Stimulated activated CD8-positive, alpha-beta memory T cell treated with anti-CD3 and anti-CD28 coated beads, Interleukin-12 subunit alpha, Interleukin-12 subunit beta, amount 100 ng/mL, for 4 hours (primary cell): ENCODE data around the gene PRPS1.
"Not testable (repeated sequence)": the region's sequence is repeated elsewhere in the genome, so short reads cannot be mapped to it uniquely, and the experiment has no call there.

Source experiments
- DNase-seq: peaks from one replicate; pipeline ENCODE4 v3.0.0-alpha.2; 2020; ENCODE audit warnings: low read depth

The PRPS1 gene

GRCh38 chrX:107627838-107628661, at the start of gene PRPS1:
Gene PRPS1, plus strand, starts transcription at chrX:107628510. Its CDS starts 119 bp downstream, at chrX:107628629.
- DNase-seq, result peak; percentile 69

- DNase-seq, result no peak
Measured at GRCh38 chrX:107579956-107580355, 48.4 kb upstream of the PRPS1 start.

- DNase-seq, result no peak
Measured at GRCh38 chrX:107581923-107582322, 46.4 kb upstream of the PRPS1 start.

DNA sequence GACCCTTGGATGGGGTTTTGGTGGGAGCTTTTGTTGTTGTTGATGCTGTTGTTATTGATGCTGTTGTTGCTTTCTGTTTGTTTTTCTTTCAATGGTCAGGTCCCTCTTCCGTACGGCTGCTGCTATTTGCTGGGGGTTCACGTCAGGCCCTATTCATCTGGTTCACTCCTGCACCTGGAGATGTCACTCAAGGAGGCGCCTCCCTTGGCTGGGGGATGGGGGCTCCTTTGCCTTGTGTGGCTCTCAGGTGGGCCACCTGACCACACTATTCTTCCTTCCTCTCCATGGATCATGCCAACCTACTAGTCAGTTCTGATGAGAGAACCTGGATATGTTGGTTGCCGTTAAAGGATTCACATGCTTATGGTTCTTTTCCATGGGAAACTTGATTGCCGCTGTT, 39.1 kb upstream of the PRPS1 start:
- DNase-seq, result no peak

DNA sequence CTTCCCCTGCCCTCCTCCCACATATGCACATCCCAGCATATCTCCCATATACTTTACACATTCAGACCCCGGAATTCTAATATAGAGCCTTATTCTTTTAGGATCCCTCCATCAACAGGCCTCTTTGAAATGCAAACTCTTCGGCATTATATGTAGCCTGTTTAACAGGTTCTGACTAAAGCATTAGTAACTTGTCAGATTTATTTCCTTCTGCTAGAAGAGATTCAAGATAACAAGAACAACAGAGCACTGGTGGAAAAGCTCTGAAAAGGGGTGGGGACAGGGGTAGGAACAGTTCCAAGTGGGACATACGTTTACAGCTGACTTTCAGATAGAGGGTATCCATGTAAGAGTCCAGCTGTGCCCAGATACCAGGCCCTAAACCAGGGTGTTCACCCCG, 31.7 kb upstream of the PRPS1 start:
- no peak for DNase-seq

DNA sequence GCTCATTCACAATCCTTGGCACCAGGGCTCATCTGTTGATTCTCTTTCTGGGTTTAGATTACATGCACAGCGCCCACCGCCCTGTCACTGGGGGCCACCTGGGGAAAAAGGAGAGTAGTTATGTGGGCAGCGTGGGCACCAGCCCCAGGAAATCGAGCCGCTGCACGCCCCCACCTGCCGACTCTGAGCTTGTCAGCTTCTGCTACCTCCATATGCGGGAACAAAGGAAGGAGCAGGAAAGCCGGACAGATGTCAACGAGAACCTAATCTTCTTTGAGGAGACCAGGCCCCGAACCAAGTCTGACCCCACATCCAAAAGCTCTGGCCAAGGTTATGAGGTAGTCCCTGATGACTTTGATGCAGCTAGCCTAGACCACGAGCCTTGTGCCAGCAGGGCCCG, 31.0 kb upstream of the PRPS1 start:
- DNase-seq, result no peak

- DNase-seq, result no peak
Measured at GRCh38 chrX:107597791-107598190, 30.5 kb upstream of the PRPS1 start.

- no peak for DNase-seq
Measured at GRCh38 chrX:107599450-107599861, 28.9 kb upstream of the PRPS1 start.

DNA sequence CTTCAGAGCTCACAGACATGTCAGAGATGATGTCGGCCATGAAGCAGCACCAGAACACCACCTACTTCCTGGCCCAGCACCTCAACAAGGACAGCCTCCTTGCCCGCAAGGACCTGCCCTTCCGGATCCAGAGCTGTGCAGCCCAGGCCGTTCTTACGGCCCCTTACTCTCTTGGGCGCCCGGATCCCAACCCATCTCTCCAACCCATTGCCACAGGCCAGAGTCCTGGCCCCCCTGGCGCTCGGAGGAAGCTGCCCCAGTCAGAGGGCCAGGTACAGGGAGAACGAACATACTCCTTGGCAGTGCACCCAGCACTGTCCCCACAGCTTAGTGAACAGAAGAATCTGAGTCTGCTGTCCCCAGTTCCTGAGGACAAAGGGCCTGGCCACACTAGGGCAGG, 27.9 kb upstream of the PRPS1 start:
- no peak for DNase-seq

DNA sequence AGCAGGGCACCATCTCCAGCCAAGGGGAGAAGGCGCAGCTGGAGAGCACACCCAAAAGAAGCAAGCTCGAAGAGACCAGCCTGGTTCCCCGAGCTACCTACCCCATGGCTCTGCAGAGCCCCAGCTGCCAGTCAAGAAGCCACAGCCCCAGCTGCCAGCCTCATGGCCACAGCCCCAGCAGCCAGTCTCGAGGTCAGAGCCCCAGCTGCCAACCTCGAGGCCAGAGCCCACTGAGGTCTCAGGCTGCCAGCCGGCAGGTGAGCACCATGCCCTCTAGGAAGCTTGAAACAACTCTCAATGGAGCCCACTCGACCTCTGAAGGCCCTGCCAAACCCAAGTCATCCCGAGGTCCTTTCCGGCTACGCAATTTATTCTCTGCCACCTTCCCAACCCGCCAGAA, 27.0 kb upstream of the PRPS1 start:
- no peak for DNase-seq

GRCh38 chrX:107601759-107602158, 26.6 kb upstream of the PRPS1 start:
- no peak for DNase-seq

DNA sequence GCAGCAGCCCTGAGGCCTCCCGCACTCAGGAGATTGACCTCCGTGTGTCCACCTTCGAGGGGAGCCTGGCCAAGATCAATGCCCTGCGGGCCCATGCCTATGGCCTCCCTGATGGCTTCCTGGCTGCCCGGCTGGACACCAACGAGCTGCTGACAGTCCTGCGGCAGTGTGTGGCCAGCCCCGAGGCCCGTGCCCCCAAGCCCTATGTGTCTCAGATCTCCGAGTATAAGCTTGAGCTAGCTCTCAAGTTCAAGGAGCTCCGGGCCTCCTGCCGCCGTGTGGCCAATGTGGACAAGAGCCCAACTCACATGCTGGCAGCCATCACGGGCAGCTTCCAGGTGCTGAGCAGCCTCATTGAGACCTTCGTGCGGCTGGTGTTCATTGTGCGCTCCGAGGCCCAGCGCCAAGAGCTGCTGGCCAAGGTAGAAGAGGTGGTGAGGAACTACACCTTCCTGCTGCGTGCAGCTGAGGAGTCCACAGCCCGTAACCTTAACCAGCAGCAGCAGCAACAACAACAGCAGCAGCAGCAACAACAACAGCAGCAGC, 25.5 kb upstream of the PRPS1 start:
- no peak for DNase-seq

DNA sequence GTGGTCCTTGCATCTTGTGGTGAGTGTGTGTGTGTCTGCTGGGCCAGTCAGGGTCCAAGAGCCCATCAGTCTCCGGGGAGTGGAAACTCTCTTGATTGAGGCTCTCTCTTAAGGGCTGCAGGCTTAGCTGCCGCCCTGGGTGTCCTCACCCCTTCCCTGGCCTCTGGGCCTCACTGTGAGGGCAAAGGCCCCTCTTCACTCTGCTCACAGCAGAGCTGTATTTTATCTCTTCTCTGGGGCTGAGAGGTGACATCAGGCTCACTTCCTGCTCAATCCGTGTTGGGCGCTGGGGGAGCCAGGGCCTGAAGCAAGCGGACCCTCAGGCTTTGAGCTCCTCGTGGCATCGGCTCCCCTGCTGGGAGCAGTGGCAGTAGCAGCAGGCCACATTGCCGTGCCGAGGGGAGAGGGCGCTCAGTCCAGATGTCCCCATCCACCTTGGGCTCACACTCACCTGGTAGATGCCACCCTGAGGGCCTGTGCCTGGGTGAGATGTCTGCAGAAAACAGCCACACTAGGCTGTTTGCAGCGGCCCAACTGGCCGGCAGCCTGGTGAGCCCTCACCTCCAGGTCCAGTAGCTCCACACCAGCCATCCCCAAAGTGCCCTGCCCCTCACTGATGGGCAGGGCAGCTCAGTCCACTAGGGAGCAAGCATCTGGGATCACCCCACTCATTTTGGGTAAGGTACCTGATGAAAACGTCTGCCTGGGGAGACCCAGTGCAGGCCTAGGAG, 24.7 kb upstream of the PRPS1 start:
- no peak for DNase-seq

DNA sequence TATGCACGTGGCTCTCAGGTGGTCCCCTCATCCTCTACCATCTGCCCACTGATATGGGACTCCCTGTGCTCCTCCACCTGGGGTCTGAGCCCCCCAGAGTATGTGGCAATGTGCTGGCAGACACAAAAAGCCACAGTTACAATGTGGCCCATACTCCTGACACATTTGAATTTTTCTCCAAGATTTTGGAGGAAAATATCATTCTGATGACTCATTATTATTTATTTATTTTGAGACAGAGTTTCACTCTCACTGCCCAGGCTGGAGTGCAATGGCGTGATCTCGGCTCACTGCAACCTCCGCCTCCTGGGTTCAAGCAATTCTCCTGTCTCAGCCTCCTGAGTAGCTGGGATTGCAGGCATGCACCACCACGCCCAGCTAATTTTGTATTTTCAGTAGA, 19.2 kb upstream of the PRPS1 start:
- not testable (repeated sequence) for DNase-seq

GRCh38 chrX:107610667-107611066, 17.6 kb upstream of the PRPS1 start:
- no peak for DNase-seq

- DNase-seq, result no peak
Measured at GRCh38 chrX:107619885-107620322, 8.4 kb upstream of the PRPS1 start.

GRCh38 chrX:107624893-107625292, 3.4 kb upstream of the PRPS1 start:
- DNase-seq, result no peak

DNA sequence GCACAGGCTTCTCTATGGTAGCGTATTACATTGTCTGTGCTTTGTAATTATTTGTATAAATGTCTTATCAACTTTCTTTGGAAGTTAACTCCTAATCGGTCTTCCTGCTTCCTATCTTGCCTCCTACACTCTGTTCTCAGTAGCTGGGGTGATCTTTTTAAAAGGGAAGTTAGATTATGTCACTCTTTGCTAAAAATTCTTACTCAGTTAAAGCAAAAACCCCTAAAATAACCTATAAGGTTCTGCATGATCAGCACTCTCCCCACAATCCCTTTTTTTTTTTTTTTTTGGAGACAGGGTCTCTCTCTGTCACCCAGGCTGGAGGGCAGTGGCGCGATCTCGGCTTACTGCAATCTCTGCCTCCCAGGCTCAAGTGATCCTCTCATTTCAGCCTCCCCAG, 2.6 kb upstream of the PRPS1 start:
- DNase-seq, result no peak

GRCh38 chrX:107626481-107626880, 1.8 kb upstream of the PRPS1 start:
- no peak for DNase-seq

DNA sequence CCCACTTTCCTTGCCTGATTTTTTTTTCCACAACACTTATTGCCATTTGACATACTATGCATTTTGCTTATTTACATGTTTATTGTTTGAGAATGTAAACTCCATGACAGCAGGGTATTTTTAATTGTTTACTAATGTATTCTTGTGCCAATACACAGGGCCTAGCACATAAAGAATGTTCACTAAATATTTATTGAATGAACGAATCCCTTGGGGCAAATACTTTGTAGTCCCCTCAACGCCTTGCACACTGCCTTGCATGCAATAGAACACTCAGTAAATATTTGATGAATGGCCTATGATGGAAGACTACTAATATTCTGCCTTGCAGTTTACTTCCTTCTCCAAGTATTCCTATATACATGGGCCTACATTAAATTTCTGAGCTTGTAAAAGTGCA, 1.4 kb upstream of the PRPS1 start:
- no peak for DNase-seq

GRCh38 chrX:107628662-107629539, 591 bp downstream of the PRPS1 start:
- DNase-seq, result peak; percentile 5

DNA sequence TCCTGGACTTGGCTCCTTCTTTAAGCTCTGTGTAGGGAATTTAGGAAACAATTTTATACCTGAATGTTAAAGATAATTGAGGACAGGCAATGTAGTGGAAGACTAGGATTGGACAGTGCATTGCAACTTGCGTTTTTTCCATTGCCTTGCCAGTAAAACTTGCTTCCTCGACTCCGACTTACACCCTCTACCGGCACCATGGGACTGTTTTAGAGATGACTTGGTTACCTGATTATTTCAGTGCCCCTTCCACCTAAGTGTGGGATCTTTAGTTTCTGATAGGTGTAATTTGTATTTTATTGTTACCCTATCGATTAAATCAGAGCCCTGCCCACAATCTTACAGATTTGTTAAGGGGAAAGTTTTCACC, 1.2 kb downstream of the PRPS1 start:
- DNase-seq, result no peak
